Activated CD8-positive, alpha-beta memory T cell treated with anti-CD3 and anti-CD28 coated beads for 24 hours (primary cell): ENCODE measurements around the gene DTYMK.

Source experiments
- DNase-seq: peaks from one replicate; pipeline ENCODE4 v3.0.0-alpha.2; 2020

Gene DTYMK

GRCh38 chr2:241686650-241687425 is at the start of gene DTYMK:
Gene DTYMK (minus strand): TSS chr2:241686815. CDS start chr2:241686783, 32 bp downstream.
- peak; percentile 97 for DNase-seq

GRCh38 chr2:241736111-241736510 is 49.5 kb upstream of the DTYMK start:
- no peak for DNase-seq

GRCh38 chr2:241734467-241735208 is 48.0 kb upstream of the DTYMK start, which contains the start of gene D2HGDH:
Gene D2HGDH (plus strand): TSS chr2:241734630. CDS start chr2:241735225, 595 bp downstream.
- peak; percentile 98 for DNase-seq

GRCh38 chr2:241734208-241734466 is 47.5 kb upstream of the DTYMK start:
- no peak for DNase-seq

- DNase-seq, result no peak
Measured at GRCh38 chr2:241733391-241734207, 47.0 kb upstream of the DTYMK start.

GRCh38 chr2:241732513-241733186 is 46.0 kb upstream of the DTYMK start:
- DNase-seq, result peak; percentile 84

GRCh38 chr2:241730671-241731293 is 44.2 kb upstream of the DTYMK start:
- DNase-seq, result no peak

- no peak for DNase-seq
Measured at GRCh38 chr2:241729868-241730267, 43.3 kb upstream of the DTYMK start.

GRCh38 chr2:241728627-241729026 is 42.0 kb upstream of the DTYMK start:
- DNase-seq, result no peak

- DNase-seq, result no peak
Measured at GRCh38 chr2:241728000-241728399, 41.4 kb upstream of the DTYMK start.

- no peak for DNase-seq
Measured at GRCh38 chr2:241726459-241726858, 39.8 kb upstream of the DTYMK start.

GRCh38 chr2:241724975-241725870 is 38.6 kb upstream of the DTYMK start:
- DNase-seq, result no peak

GRCh38 chr2:241724259-241724974 is 37.8 kb upstream of the DTYMK start:
- no peak for DNase-seq

GRCh38 chr2:241722896-241723454 is 36.4 kb upstream of the DTYMK start:
- no peak for DNase-seq

- no peak for DNase-seq
Measured at GRCh38 chr2:241721852-241722251, 35.2 kb upstream of the DTYMK start.

GRCh38 chr2:241720560-241720959 is 33.9 kb upstream of the DTYMK start:
- DNase-seq, result no peak

- DNase-seq, result no peak
Measured at GRCh38 chr2:241720099-241720498, 33.5 kb upstream of the DTYMK start.

- no peak for DNase-seq
Measured at GRCh38 chr2:241719093-241719492, 32.5 kb upstream of the DTYMK start.

- no peak for DNase-seq
Measured at GRCh38 chr2:241708879-241709278, 22.3 kb upstream of the DTYMK start.

GRCh38 chr2:241706537-241706936 is 19.9 kb upstream of the DTYMK start:
- no peak for DNase-seq
